GM21737 (cell line): ENCODE data around the gene RNF186.
"Not testable (repeated sequence)": the region's sequence is repeated elsewhere in the genome, so short reads cannot be mapped to it uniquely, and the experiment has no call there.

Source experiments
- ATAC-seq: cut with Tn5 transposase; IDR thresholded peaks from one replicate; pipeline ENCODE4 v1.9.1; 2021; ENCODE audit warnings: mild to moderate bottlenecking, moderate library complexity; ENCODE audit not compliant: unreplicated experiment

The RNF186 gene

DNA sequence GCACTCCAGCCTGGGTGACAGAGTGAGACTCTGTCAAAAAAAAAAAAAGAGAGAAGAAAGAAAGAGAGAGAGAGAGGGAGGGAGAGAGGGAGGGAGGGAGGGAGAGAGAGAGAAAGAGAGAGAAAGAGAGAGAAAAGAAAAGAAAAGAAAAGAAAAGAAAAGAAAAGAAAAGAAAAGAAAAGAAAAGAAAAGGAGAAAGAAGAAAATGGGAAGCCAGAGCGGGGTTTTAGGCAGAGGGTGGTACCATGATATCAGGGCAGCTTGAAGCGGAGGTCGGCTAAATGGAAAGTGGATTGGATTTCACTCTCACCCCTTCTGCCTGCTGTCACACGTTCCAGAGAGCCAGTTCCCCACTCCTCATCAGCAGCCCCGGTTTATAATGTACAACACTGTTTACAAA is 17.3 kb downstream of the RNF186 start:
- ATAC-seq, result no peak

GRCh38 chr1:19794583-19794982 is 20.5 kb downstream of the RNF186 start:
- ATAC-seq, result no peak

- no peak for ATAC-seq
Observed at GRCh38 chr1:19793360-19794046, 21.6 kb downstream of the RNF186 start.

DNA sequence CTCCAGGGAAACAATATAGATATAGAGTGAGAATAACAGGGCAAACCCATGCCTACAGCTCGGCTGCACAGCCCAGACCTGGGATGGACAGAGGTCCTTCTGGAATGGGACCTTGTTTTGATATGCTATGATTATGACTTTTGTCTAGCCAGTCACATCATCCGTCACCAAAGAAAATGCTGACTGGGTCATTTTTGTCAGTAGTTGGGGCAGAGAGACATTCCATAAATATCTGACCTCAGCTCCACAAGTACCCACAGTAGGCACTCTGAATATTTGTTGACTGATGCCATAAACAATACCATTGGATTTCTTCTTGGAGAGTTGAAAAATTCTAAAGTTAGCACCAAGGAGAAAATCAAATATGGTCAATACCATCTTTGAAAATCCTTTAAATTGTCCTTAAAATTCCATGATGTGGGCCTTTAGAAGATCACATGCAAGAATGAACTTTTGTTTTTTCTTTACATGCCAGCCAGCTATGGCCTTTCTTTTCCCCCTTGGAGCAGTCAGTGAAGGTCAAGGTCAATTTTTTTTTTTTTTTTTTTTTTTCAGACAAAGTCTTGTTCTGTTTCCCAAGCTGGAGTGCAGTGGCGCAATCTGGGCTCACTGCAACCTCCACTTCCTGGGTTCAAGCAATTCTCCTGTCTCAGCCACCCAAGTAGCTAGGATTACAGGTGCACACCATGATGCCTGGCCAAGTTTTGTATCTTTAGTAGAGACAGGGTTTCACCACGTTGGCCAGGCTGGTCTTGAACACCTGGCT is 22.7 kb downstream of the RNF186 start:
- ATAC-seq, result no peak

- ATAC-seq, result not testable (repeated sequence)
Observed at GRCh38 chr1:19790061-19790975, 24.8 kb downstream of the RNF186 start.

GRCh38 chr1:19786988-19787423 is 28.1 kb downstream of the RNF186 start:
- ATAC-seq, result no peak

- no peak for ATAC-seq
Observed at GRCh38 chr1:19785660-19786059, 29.4 kb downstream of the RNF186 start.

GRCh38 chr1:19780267-19780877 is 34.7 kb downstream of the RNF186 start:
- no peak for ATAC-seq

DNA sequence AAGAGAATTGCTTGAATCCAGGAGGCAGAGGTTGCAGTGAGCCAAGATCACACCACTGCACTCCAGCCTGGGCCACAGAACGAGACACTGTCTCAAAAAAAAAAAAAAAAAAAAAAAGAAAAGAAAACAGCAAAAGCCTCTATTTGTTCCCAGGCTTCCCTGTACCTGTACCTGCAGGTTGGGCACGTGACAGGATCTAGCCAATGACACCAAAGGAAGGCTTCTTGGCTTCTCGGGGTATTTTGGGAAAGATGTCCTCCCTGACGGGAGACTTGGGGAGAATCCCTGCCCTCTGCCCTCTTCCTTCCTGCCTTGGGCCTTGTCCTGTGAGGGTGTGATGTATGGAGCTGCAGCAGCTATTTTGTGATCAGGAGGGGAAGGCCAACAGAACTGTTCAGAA is 38.1 kb downstream of the RNF186 start:
- no peak for ATAC-seq

- no peak for ATAC-seq
Observed at GRCh38 chr1:19776287-19776686, 38.8 kb downstream of the RNF186 start.

DNA sequence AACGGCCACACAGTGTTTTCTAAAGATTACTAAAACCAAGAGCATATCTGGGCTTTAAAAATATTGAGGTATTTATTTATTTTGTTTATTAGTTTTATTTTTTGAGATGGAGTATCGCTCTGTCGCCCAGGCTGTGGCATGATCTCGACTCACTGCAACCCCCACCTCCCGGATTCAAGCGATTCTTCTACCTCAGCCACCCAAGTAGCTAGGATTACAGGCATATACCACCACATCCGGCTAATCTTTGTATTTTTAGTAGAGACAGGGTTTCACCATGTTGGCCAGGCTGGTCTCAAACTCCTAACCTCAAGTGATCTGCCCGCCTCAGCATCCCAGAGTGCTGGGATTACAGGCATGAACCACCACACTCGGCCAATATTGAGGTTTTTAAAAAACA is 39.3 kb downstream of the RNF186 start:
- no peak for ATAC-seq

DNA sequence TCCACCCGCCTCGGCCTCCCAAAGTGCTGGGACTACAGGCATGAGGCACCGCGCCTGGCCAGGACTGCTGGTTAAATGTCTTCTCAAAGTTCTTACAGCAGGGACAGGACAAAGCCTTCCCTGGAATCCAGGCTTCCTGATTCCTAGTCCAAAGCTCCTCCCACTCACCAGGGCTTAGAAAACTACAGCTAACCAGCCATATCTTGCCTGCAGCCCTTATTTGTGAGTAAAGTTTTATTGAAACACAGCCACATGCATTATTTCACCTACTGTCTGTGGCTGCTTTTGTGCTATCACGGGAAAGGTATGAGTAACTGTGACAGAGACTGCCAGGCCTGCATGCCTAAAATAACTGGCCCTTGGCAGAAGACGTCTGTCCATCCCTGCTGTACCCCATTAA is 39.8 kb downstream of the RNF186 start:
- no peak for ATAC-seq

- ATAC-seq, result no peak
Observed at GRCh38 chr1:19774180-19774785, 40.8 kb downstream of the RNF186 start.

- ATAC-seq, result no peak
Observed at GRCh38 chr1:19773485-19773884, 41.6 kb downstream of the RNF186 start.

GRCh38 chr1:19772053-19772452 is 43.0 kb downstream of the RNF186 start:
- no peak for ATAC-seq

DNA sequence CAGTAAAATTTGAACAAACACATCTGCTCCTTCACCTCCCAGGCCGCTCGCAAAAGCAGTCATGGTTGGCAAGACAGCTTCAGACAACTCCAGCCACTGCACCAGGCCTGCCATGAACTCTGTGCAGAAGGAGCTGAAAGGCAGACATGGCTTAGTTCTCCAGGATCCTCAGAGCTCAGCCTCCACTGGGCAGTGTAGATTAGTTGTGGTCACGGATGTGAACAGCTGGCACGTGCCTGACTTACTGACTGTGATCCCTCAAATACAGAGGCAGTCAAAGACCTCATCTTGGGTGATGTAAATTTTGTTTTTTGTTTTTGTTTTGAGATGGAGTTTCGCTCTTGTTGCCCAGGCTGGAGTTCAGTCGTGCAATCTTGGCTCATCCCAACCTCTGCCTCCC is 43.7 kb downstream of the RNF186 start:
- no peak for ATAC-seq

- ATAC-seq, result no peak
Observed at GRCh38 chr1:19770436-19771190, 44.5 kb downstream of the RNF186 start.

DNA sequence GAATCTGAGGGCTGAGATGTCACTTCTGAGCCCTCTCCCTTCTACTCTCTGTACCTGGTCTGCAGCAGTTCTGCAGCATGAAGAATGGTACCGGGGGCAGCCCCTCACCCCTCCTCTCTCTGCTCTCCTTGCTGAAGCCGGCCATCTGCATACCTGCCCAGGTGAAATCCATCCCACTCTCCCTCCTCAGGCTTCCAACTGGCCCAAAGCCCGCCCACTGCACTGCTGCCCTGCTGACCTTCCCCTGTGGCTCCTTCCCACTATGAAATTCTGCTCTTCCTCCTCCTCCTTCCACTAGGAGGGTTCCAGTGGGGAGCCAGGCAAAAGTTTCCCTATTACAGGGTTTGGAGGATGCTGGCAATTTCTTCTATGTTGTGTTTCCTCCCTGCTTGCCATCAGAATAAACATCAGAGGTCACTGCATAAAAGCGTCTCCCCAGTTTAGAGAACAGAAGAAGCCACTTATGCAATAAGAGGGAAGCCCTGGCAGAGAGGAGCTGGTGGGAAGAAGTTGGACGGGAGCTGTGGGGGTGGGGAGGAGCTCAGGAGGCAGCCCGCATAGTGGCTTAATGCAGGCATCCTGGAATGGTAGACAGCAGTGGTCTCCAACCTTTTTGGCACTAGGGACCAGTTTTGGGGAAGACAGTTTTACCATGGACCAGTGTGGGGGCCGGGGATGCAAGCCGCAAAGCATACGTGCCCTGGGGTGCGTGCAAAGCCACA is 45.7 kb downstream of the RNF186 start:
- no peak for ATAC-seq
